ENCODE measurements around the gene PHRF1.

- TF ChIP-seq, protein P1, sequence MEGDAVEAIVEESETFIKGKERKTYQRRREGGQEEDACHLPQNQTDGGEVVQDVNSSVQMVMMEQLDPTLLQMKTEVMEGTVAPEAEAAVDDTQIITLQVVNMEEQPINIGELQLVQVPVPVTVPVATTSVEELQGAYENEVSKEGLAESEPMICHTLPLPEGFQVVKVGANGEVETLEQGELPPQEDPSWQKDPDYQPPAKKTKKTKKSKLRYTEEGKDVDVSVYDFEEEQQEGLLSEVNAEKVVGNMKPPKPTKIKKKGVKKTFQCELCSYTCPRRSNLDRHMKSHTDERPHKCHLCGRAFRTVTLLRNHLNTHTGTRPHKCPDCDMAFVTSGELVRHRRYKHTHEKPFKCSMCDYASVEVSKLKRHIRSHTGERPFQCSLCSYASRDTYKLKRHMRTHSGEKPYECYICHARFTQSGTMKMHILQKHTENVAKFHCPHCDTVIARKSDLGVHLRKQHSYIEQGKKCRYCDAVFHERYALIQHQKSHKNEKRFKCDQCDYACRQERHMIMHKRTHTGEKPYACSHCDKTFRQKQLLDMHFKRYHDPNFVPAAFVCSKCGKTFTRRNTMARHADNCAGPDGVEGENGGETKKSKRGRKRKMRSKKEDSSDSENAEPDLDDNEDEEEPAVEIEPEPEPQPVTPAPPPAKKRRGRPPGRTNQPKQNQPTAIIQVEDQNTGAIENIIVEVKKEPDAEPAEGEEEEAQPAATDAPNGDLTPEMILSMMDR (IDR thresholded peaks at IDR 0.05): no peak
- TF ChIP-seq POLR2A (IDR thresholded peaks at IDR 0.05): no peak
- no peak for TF ChIP-seq POLR2AphosphoS5 (IDR thresholded peaks at IDR 0.05)
- TF ChIP-seq EP300 (IDR thresholded peaks at IDR 0.05): no peak
These were observed 14.1 kb upstream of the PHRF1 start for GRCh38 chr11:562046-562645.
